K562 treated with DMSO at 1 percent for 24 hours (cell line): ENCODE measurements around the gene CCSER2. TPM values are rescaled to one million over a fixed set of nuclear protein-coding genes. Genes with fewer than 3 reads are reported as not detected.

Source experiments
- total RNA-seq: library from RNA; unstranded; fragments of 300-600 nt; gene quantifications from 2 replicates; pipeline ENCODE4 v1.2.3, GENCODE V29; 2022; ENCODE audit warnings: low read depth; ENCODE audit not compliant: insufficient read depth

Gene CCSER2, protein sequence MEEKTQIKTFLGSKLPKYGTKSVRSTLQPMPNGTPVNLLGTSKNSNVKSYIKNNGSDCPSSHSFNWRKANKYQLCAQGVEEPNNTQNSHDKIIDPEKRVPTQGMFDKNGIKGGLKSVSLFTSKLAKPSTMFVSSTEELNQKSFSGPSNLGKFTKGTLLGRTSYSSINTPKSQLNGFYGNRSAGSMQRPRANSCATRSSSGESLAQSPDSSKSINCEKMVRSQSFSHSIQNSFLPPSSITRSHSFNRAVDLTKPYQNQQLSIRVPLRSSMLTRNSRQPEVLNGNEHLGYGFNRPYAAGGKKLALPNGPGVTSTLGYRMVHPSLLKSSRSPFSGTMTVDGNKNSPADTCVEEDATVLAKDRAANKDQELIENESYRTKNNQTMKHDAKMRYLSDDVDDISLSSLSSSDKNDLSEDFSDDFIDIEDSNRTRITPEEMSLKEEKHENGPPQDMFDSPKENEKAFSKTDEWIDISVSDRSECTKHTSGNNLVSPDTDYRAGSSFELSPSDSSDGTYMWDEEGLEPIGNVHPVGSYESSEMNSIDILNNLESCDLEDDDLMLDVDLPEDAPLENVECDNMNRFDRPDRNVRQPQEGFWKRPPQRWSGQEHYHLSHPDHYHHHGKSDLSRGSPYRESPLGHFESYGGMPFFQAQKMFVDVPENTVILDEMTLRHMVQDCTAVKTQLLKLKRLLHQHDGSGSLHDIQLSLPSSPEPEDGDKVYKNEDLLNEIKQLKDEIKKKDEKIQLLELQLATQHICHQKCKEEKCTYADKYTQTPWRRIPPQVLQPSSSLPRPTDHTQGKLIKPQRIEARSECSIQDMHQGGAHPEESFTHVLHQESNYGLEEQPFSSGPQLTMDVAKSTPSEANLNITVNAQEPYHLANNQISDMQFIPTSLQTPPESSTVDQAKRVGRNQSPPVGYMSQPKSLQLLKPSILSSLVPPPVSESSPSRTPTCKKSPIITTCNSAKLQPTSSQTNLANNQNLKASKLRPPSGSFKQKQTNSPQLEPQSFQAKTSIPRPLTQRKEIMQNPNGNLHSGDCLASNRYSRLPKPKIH
- 5.2 and 6.9 TPM in 2 replicates for total RNA-seq

DNA sequence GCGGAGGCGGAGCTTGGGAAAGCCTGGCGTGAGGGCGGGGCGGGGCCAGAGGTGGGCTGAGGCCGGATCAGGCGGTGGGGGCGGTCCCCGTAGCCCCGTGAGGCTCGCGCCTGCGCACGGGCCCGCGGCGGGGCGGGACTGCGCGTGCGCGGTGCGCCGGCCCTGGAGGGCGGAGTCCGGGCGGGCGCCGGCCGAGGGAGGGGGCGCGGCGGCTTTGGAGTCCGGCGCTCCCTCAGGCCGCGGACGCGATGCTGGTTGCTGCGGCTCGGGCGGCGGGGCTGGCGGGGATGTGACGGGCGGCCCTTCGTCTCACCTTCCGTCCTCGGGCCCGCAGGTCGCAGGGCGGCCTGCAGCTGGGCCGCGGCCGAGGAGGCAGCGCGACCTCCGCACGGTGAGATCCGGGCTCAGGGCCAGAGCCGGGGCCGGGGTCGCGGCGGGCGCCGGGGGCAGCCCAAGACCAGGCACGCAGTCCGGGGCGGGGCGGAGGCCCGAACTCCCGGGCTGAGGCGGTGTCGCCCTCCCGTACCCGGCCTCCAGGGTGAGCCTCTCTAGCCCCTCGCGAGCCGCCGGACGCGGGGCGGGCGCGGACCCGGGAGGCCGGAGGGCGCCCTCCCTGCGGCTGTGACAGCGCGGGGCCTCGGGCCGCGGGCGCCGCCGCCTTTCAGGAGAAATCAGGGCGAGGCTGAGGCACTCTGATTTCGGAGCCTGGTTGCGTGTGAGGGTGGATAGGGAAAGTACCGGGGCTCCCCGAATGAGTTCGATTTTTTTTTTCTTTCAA is at the start of gene CCSER2:
Gene CCSER2 (plus strand): TSS at position 172 of the 778 bp plus-strand sequence. CDS start 42,464 bp downstream, outside the sequence.

Other genes starting within 250 kb of the CCSER2 start
- gene GHITM, start 189.1 kb upstream of the CCSER2 start, total RNA-seq, result 281 and 299 TPM in 2 replicates
- not detected in 2 replicates for gene GPR15LG, start 154.8 kb upstream of the CCSER2 start, total RNA-seq
- gene CDHR1, start 134.1 kb upstream of the CCSER2 start, total RNA-seq, result 0.23 and 0.29 TPM in 2 replicates
- gene LRIT2, start 103.0 kb upstream of the CCSER2 start, total RNA-seq, result not detected in 2 replicates
- gene LRIT1, start 87.0 kb upstream of the CCSER2 start, total RNA-seq, result not detected in 2 replicates
- gene RGR, start 83.5 kb upstream of the CCSER2 start, total RNA-seq, result not detected in 2 replicates